ENCODE results near the gene ASIC5.
"Not testable (repeated sequence)": the region's sequence is repeated elsewhere in the genome, so short reads cannot be mapped to it uniquely, and the experiment has no call there.

ASIC5 gene

GRCh38 chr4:155900381-155900780, 34.3 kb upstream of the ASIC5 start:
- Histone ChIP-seq H3K4me3 (ENCODE audit: low read depth, low read length) (no peak overlapping the region), H3K27ac (ENCODE audit: low read depth, low read length) (no peak overlapping the region), H3K27me3 (ENCODE audit: control insufficient read depth, insufficient read depth, low read length) (no peaks in the 10 kb centered on the region), H3K9me3 (ENCODE audit: control insufficient read depth, insufficient read depth, low read depth, low read length) (0 out of 2 replicates have a peak, but pooled peaks cover 4% of the 10 kb centered on the region), H3K4me1 (ENCODE audit: control insufficient read depth, insufficient read depth, low read length) (peaks cover 14% of the 10 kb centered on the region; the same call in 1 of the 2 replicates), H3K36me3 (ENCODE audit: control insufficient read depth, insufficient read depth, low read length) (no peaks in the 10 kb centered on the region), H3K9ac (ENCODE audit: low read length) (no peak overlapping the region)

DNA sequence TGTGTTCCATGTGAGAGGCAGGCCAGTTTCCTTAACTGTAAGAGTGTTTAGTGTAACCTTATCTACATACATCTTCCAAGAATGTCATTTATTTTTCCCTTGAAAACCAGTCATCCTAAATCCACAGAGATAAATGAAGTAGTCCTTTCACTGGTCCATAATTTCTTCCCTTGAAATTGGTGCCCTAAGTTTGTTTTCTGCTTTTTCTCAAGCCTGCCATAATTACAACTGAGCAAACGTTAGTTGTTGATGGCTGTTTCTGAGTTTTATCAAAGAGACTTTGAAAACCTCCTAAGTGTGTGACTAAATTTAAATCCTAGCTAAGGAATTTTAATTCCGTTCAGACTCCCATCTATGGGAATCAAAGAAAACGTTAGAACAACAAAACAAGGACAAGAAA, 33.8 kb upstream of the ASIC5 start:
- H3K4me3 ChIP-seq (ENCODE audit: low read depth, low read length): no peak overlapping the region
- H3K9ac ChIP-seq (ENCODE audit: low read length): no peak overlapping the region
- H3K27ac ChIP-seq (ENCODE audit: low read depth, low read length): no peak overlapping the region
- H3K36me3 ChIP-seq (ENCODE audit: control insufficient read depth, insufficient read depth, low read length): no peaks in the 10 kb centered on the region
- peaks cover 14% of the 10 kb centered on the region; the same call in 1 of the 2 replicates for H3K4me1 ChIP-seq (ENCODE audit: control insufficient read depth, insufficient read depth, low read length)
- H3K27me3 ChIP-seq (ENCODE audit: control insufficient read depth, insufficient read depth, low read length): no peaks in the 10 kb centered on the region
- H3K9me3 ChIP-seq (ENCODE audit: control insufficient read depth, insufficient read depth, low read depth, low read length): 0 out of 2 replicates have a peak, but pooled peaks cover 4% of the 10 kb centered on the region

GRCh38 chr4:155898371-155898770, 32.3 kb upstream of the ASIC5 start:
- not testable (repeated sequence) for H3K9me3 ChIP-seq (ENCODE audit: control insufficient read depth, insufficient read depth, low read depth, low read length); H3K9ac ChIP-seq (ENCODE audit: low read length); H3K27me3 ChIP-seq (ENCODE audit: control insufficient read depth, insufficient read depth, low read length); H3K4me3 ChIP-seq (ENCODE audit: low read depth, low read length); H3K36me3 ChIP-seq (ENCODE audit: control insufficient read depth, insufficient read depth, low read length); H3K27ac ChIP-seq (ENCODE audit: low read depth, low read length)
- peaks cover 14% of the 10 kb centered on the region; the same call in 1 of the 2 replicates for H3K4me1 ChIP-seq (ENCODE audit: control insufficient read depth, insufficient read depth, low read length)

DNA sequence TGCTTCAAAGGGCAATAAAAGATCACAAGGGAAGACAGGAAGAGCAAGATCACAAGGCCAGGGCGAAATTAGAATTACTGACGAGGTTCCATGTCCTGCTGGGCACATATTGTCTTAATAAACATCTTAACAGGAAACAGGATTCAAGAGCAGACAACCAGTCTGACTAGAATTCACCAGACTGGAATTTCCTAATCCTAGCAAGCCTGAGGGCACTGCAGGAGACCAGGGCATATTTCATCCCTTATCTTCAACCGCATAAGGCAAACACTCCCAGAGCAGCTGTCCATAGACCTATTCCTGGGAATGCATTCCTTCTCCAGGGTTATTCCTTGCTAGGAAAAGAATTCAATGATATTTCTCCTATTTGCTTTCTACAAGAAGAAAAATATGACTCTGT, 25.0 kb upstream of the ASIC5 start:
- H3K27me3 ChIP-seq (ENCODE audit: control insufficient read depth, insufficient read depth, low read length): no peaks in the 10 kb centered on the region
- no peaks in the 10 kb centered on the region for H3K36me3 ChIP-seq (ENCODE audit: control insufficient read depth, insufficient read depth, low read length)
- H3K4me1 ChIP-seq (ENCODE audit: control insufficient read depth, insufficient read depth, low read length): no peaks in the 10 kb centered on the region
- no peak overlapping the region for H3K27ac ChIP-seq (ENCODE audit: low read depth, low read length)
- no peak overlapping the region for H3K4me3 ChIP-seq (ENCODE audit: low read depth, low read length)
- H3K9me3 ChIP-seq (ENCODE audit: control insufficient read depth, insufficient read depth, low read depth, low read length): peaks cover 14% of the 10 kb centered on the region; the same call in 1 of the 2 replicates
- H3K9ac ChIP-seq (ENCODE audit: low read length): no peak overlapping the region

- peaks cover 14% of the 10 kb centered on the region; the same call in 1 of the 2 replicates for H3K9me3 ChIP-seq (ENCODE audit: control insufficient read depth, insufficient read depth, low read depth, low read length)
- H3K4me3 ChIP-seq (ENCODE audit: low read depth, low read length): no peak overlapping the region
- no peak overlapping the region for H3K27ac ChIP-seq (ENCODE audit: low read depth, low read length)
- no peaks in the 10 kb centered on the region for H3K4me1 ChIP-seq (ENCODE audit: control insufficient read depth, insufficient read depth, low read length)
- no peak overlapping the region for H3K9ac ChIP-seq (ENCODE audit: low read length)
- H3K36me3 ChIP-seq (ENCODE audit: control insufficient read depth, insufficient read depth, low read length): no peaks in the 10 kb centered on the region
- no peaks in the 10 kb centered on the region for H3K27me3 ChIP-seq (ENCODE audit: control insufficient read depth, insufficient read depth, low read length)
Observed at GRCh38 chr4:155889946-155890345, 23.9 kb upstream of the ASIC5 start.

- H3K27me3 ChIP-seq (ENCODE audit: control insufficient read depth, insufficient read depth, low read length): no peaks in the 10 kb centered on the region
- H3K4me1 ChIP-seq (ENCODE audit: control insufficient read depth, insufficient read depth, low read length): no peaks in the 10 kb centered on the region
- no peak overlapping the region for H3K4me3 ChIP-seq (ENCODE audit: low read depth, low read length)
- peaks cover 14% of the 10 kb centered on the region; the same call in 1 of the 2 replicates for H3K9me3 ChIP-seq (ENCODE audit: control insufficient read depth, insufficient read depth, low read depth, low read length)
- no peak overlapping the region for H3K27ac ChIP-seq (ENCODE audit: low read depth, low read length)
- no peaks in the 10 kb centered on the region for H3K36me3 ChIP-seq (ENCODE audit: control insufficient read depth, insufficient read depth, low read length)
- H3K9ac ChIP-seq (ENCODE audit: low read length): no peak overlapping the region
Observed at GRCh38 chr4:155889031-155889793, 23.1 kb upstream of the ASIC5 start.

DNA sequence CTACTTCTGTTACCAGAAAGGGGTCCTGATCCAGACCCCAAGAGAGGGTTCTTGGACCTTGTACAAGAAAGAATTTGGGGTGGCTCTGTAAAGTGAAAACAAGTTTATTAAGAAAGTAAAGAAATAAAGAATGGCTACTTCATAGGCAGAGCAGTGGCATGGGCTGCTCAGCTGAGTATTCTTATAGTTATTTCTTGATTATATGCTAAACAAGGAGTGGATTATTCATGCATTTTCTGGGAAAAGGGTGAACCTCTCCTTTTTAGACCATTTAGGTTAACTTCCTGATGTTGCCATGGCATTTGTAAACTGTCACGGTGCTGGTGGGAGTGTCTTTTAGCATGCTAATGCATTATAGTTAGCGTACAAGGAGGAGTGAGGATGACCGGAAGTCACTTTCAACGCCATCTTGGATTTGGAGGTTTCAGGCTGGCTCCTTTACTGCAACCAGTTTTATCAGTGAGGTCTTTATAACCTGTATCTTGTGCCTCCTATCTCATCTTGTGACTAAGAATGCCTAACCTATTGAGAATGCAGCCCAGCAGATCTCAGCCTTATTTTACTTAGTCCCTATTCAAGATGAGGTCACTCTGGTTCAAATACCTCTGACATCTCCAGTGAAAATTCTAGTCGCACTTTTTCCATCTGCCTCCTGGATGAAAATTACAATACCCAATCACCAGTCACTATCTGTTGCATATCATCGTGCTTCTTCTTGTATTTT, 21.9 kb upstream of the ASIC5 start:
- Histone ChIP-seq H3K27me3 (ENCODE audit: control insufficient read depth, insufficient read depth, low read length) (no peaks in the 10 kb centered on the region), H3K4me3 (ENCODE audit: low read depth, low read length) (no peak overlapping the region), H3K36me3 (ENCODE audit: control insufficient read depth, insufficient read depth, low read length) (no peaks in the 10 kb centered on the region), H3K4me1 (ENCODE audit: control insufficient read depth, insufficient read depth, low read length) (no peaks in the 10 kb centered on the region), H3K9me3 (ENCODE audit: control insufficient read depth, insufficient read depth, low read depth, low read length) (peaks cover 23% of the 10 kb centered on the region; the same call in 1 of the 2 replicates), H3K9ac (ENCODE audit: low read length) (no peak overlapping the region), H3K27ac (ENCODE audit: low read depth, low read length) (no peak overlapping the region)

- Histone ChIP-seq H3K36me3 (ENCODE audit: control insufficient read depth, insufficient read depth, low read length) (no peaks in the 10 kb centered on the region), H3K9me3 (ENCODE audit: control insufficient read depth, insufficient read depth, low read depth, low read length) (peaks cover 21% of the 10 kb centered on the region; the same call in 1 of the 2 replicates), H3K27me3 (ENCODE audit: control insufficient read depth, insufficient read depth, low read length) (no peaks in the 10 kb centered on the region), H3K4me1 (ENCODE audit: control insufficient read depth, insufficient read depth, low read length) (no peaks in the 10 kb centered on the region), H3K4me3 (ENCODE audit: low read depth, low read length) (no peak overlapping the region), H3K9ac (ENCODE audit: low read length) (no peak overlapping the region), H3K27ac (ENCODE audit: low read depth, low read length) (no peak overlapping the region)
Observed at GRCh38 chr4:155887045-155887444, 21.0 kb upstream of the ASIC5 start.

GRCh38 chr4:155885666-155886065, 19.6 kb upstream of the ASIC5 start:
- Histone ChIP-seq H3K9ac (ENCODE audit: low read length) (no peak overlapping the region), H3K27ac (ENCODE audit: low read depth, low read length) (no peak overlapping the region), H3K36me3 (ENCODE audit: control insufficient read depth, insufficient read depth, low read length) (no peaks in the 10 kb centered on the region), H3K4me1 (ENCODE audit: control insufficient read depth, insufficient read depth, low read length) (no peaks in the 10 kb centered on the region), H3K27me3 (ENCODE audit: control insufficient read depth, insufficient read depth, low read length) (no peaks in the 10 kb centered on the region), H3K9me3 (ENCODE audit: control insufficient read depth, insufficient read depth, low read depth, low read length) (peaks cover 9% of the 10 kb centered on the region; the same call in 1 of the 2 replicates), H3K4me3 (ENCODE audit: low read depth, low read length) (no peak overlapping the region)

- Histone ChIP-seq H3K4me3 (ENCODE audit: low read depth, low read length) (no peak overlapping the region), H3K9me3 (ENCODE audit: control insufficient read depth, insufficient read depth, low read depth, low read length) (peaks cover 16% of the 10 kb centered on the region; the same call in 1 of the 2 replicates), H3K9ac (ENCODE audit: low read length) (no peak overlapping the region), H3K36me3 (ENCODE audit: control insufficient read depth, insufficient read depth, low read length) (no peaks in the 10 kb centered on the region), H3K27me3 (ENCODE audit: control insufficient read depth, insufficient read depth, low read length) (no peaks in the 10 kb centered on the region), H3K4me1 (ENCODE audit: control insufficient read depth, insufficient read depth, low read length) (no peaks in the 10 kb centered on the region), H3K27ac (ENCODE audit: low read depth, low read length) (no peak overlapping the region)
Observed at GRCh38 chr4:155883895-155884294, 17.8 kb upstream of the ASIC5 start.

- Histone ChIP-seq H3K9me3 (ENCODE audit: control insufficient read depth, insufficient read depth, low read depth, low read length) (peaks cover 30% of the 10 kb centered on the region), H3K27me3 (ENCODE audit: control insufficient read depth, insufficient read depth, low read length) (no peaks in the 10 kb centered on the region), H3K4me3 (ENCODE audit: low read depth, low read length) (no peak overlapping the region), H3K4me1 (ENCODE audit: control insufficient read depth, insufficient read depth, low read length) (no peaks in the 10 kb centered on the region), H3K36me3 (ENCODE audit: control insufficient read depth, insufficient read depth, low read length) (no peaks in the 10 kb centered on the region), H3K9ac (ENCODE audit: low read length) (no peak overlapping the region), H3K27ac (ENCODE audit: low read depth, low read length) (no peak overlapping the region)
Observed at GRCh38 chr4:155881555-155881954, 15.5 kb upstream of the ASIC5 start.

Measured in HUES6 (cell line).